Measurements from ENCODE around the gene ACADS. TPM values are rescaled to one million over a fixed set of nuclear protein-coding genes. Genes with fewer than 3 reads are reported as not detected.

Gene ACADS
- total RNA-seq, 1 donor from 2014 or later = 20.0 TPM

GRCh38 chr12:120719496-120720233 is 6.0 kb upstream of the ACADS start:
- Histone ChIP-seq H3K4me3 (ENCODE audit: low read depth, low read length) (no peak overlapping the region), H3K36me3 (ENCODE audit: control insufficient read depth, insufficient read depth, low read length) (peaks cover 8% of the 10 kb centered on the region), H3K27me3 (ENCODE audit: control insufficient read depth, insufficient read depth, low read length) (no peaks in the 10 kb centered on the region)
- TF ChIP-seq, protein P1, sequence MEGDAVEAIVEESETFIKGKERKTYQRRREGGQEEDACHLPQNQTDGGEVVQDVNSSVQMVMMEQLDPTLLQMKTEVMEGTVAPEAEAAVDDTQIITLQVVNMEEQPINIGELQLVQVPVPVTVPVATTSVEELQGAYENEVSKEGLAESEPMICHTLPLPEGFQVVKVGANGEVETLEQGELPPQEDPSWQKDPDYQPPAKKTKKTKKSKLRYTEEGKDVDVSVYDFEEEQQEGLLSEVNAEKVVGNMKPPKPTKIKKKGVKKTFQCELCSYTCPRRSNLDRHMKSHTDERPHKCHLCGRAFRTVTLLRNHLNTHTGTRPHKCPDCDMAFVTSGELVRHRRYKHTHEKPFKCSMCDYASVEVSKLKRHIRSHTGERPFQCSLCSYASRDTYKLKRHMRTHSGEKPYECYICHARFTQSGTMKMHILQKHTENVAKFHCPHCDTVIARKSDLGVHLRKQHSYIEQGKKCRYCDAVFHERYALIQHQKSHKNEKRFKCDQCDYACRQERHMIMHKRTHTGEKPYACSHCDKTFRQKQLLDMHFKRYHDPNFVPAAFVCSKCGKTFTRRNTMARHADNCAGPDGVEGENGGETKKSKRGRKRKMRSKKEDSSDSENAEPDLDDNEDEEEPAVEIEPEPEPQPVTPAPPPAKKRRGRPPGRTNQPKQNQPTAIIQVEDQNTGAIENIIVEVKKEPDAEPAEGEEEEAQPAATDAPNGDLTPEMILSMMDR (IDR thresholded peaks at IDR 0.05; ENCODE audit: insufficient read depth, low read length, poor library complexity, severe bottlenecking) = no peak
- DNase-seq (ENCODE audit: low read depth) = no peak

DNA sequence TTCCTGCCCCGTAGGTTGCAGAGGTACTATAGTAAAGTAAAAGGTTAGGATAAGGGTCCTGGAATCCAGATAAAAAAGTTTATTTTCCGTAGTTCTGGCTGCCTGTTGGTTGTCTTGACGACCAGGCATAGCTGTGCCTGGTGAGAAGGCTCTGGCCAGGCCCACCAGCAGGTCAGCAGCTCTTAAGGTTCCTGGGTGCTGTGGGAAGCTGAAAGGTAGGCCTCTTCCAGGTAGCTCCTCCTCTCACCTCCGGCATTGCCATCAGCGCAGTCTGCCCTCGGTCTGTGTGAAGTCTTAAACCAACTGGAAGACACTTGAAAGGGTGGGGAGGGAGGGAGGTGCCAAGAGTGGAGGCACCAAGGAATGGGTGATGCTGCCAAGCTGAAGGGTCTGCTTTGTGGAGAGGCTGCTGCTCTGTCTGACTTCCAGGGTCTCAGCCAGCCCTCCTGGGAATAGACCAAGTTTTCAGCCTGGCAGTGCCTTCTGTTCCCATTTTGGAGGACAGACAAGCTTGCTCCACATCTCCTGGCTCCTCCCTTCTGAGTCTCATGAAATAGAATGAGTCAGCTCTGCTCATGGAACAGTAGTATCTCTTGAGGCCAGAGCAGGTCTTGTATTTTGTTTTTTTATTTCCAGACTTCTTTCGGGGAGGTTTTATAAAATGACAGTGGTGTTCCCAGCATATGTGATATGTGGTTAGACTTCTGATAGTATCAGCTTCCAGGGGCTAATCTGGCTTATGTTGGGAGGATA is 5.2 kb upstream of the ACADS start:
- peaks cover 7% of the 10 kb centered on the region for H3K36me3 ChIP-seq (ENCODE audit: control insufficient read depth, insufficient read depth, low read length)
- TF ChIP-seq, protein P1 (IDR thresholded peaks at IDR 0.05; ENCODE audit: insufficient read depth, low read length, poor library complexity, severe bottlenecking) = no peak

DNA sequence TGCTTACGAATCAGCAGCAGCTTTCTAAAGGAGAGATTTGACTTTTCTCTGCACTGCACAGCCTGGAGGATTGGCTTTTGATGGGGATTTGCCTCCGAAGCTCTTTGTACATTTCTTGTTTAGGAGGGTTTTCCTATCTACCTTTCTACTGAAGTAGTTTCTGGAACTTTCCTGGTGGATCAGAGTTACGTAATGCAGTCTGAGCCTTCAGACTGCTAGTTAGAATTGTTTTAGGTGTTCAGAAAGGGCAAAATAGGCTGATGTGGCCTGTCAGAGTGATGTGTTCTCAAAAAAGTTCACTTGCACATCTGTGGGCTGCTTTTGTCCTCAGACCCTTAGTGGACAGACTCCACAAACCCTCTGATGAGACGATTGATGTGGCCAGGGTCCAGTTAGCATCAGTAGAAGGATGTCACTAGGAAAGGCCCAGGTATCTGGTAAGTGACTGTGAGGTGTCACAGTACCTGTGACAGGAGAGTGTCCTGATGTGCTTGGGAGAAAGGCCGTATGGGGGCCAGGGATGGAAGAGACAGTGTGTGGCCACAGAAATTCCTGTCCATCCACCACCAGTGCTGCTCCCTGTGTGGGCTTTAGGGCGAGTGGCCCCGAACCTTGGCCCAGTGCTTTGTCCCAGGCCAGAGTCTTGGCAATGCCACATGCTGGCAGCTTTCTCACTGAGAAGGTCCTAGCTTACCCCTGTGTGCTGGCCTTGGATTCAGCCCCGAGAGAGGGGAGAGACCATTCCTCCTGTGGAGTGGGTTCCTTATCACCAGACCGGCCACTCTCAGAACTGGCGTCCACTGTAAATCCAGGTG is 4.4 kb upstream of the ACADS start:
- Histone ChIP-seq H3K36me3 (ENCODE audit: control insufficient read depth, insufficient read depth, low read length) (peaks cover 5% of the 10 kb centered on the region), H3K27me3 (ENCODE audit: control insufficient read depth, insufficient read depth, low read length) (no peaks in the 10 kb centered on the region), H3K4me3 (ENCODE audit: low read depth, low read length) (no peak overlapping the region)
- DNase-seq (ENCODE audit: low read depth) = no peak
- TF ChIP-seq, protein P1 (IDR thresholded peaks at IDR 0.05; ENCODE audit: insufficient read depth, low read length, poor library complexity, severe bottlenecking) = no peak

More for the DNA sequence above, 5.2 kb upstream of the ACADS start:
- no peak for DNase-seq (ENCODE audit: low read depth)
- Histone ChIP-seq H3K4me3 (ENCODE audit: low read depth, low read length) (no peak overlapping the region), H3K27me3 (ENCODE audit: control insufficient read depth, insufficient read depth, low read length) (no peaks in the 10 kb centered on the region)

- no peak for DNase-seq (ENCODE audit: low read depth)
- no peaks in the 10 kb centered on the region for H3K27me3 ChIP-seq (ENCODE audit: control insufficient read depth, insufficient read depth, low read length)
- H3K4me3 ChIP-seq (ENCODE audit: low read depth, low read length) = no peak overlapping the region
- TF ChIP-seq, protein P1 (IDR thresholded peaks at IDR 0.05; ENCODE audit: insufficient read depth, low read length, poor library complexity, severe bottlenecking) = no peak
- H3K36me3 ChIP-seq (ENCODE audit: control insufficient read depth, insufficient read depth, low read length) = peaks cover 5% of the 10 kb centered on the region
Observed at GRCh38 chr12:120721866-120722265, 3.8 kb upstream of the ACADS start.

DNA sequence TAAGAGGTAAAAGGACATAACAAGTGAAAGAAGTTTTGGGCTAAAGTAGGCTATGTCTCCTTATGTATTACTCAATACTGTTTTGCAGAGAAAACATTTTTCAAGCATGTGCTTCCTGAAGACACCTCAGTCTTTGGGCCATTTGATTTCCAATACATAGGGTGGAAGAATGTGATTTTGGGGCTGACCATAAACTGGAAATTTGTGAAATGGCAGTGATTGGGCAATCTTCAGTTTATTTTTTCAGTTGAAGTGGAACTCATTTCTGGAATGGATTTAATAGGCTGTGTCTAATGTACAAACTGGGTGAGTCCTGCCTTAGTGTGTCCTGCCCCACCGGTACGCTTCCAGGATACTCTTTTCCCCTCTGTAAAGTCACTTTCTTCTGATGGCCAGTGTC is 2.8 kb upstream of the ACADS start:
- Histone ChIP-seq H3K36me3 (ENCODE audit: control insufficient read depth, insufficient read depth, low read length) (peaks cover 5% of the 10 kb centered on the region), H3K27me3 (ENCODE audit: control insufficient read depth, insufficient read depth, low read length) (no peaks in the 10 kb centered on the region), H3K4me3 (ENCODE audit: low read depth, low read length) (no peak overlapping the region)
- DNase-seq (ENCODE audit: low read depth) = no peak
- TF ChIP-seq, protein P1 (IDR thresholded peaks at IDR 0.05; ENCODE audit: insufficient read depth, low read length, poor library complexity, severe bottlenecking) = no peak
